ENCODE results near the gene HK2. TPM values are rescaled to one million over a fixed set of nuclear protein-coding genes. Genes with fewer than 3 reads are reported as not detected.

Gene HK2
- total and polyA plus RNA-seq, 2 donors (not counting 3 experiments of a cell fraction or from before 2014, with no cell fraction given) = 3.4 to 13.0 TPM

DNA sequence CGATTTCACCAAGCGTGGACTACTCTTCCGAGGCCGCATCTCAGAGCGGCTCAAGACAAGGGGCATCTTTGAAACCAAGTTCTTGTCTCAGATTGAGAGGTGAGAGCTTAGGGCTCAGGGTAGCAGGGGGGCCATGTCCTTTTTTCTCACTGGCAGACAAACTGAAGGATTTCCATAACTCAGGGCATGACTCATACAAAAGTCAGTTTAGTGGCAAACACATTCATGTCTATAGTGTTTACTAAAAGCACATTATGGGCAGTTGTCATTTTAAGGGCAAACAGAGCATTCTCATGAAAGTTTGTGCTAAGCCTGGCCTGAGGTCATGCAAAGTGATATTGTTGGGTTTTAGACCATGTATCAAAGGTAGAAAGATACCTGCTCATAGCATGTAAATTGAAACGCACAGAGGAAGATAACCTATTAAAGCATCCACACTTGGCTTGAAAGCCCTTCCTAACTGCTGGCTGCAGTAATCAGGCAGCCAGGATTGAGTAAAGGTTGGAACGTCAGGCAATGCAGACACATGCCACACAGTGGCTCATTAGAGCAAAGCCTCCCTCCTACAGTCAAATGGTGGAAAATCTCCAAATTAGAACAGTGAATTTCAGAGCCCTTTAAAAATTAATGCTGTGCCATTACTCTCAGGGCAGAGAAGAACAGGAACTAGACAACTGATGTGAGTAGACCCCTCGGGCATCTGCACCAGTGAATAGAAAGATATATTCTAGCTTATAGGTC is 54.2 kb downstream of the HK2 start:
- intact Hi-C loops (cut with micrococcal nuclease) = no loop called here
- FAIRE-seq (no peak), DNase-seq (ENCODE audit: low read depth, low spot score) (no peak)
- dilution Hi-C loops (cut with MboI; ENCODE audit: extremely low pct_ligation_motif_present, low sequenced_read_pairs) = no loop called here
- Histone ChIP-seq H3K9me3 (replicated peaks; ENCODE audit: control insufficient read depth, insufficient read depth, low read length) (no peaks in the 10 kb centered on the region), H3K4me1 (ENCODE audit: control insufficient read depth, extremely low read depth, insufficient read depth, low read length) (peaks cover 7% of the 10 kb centered on the region), H2AFZ (ENCODE audit: low read depth, low read length) (no peak overlapping the region), H3K4me3 (replicated peaks in 1 of 3; ENCODE audit: insufficient read depth in 1 of 3, low read depth in 1 of 3, low read length in 3 of 3) (no peak overlapping the region), H3K9me1 (replicated peaks; ENCODE audit: control insufficient read depth, extremely low read depth, insufficient read depth, low read length) (no peaks in the 10 kb centered on the region), H4K20me1 (replicated peaks; ENCODE audit: control insufficient read depth, extremely low read depth, insufficient read depth, low read length) (no peaks in the 10 kb centered on the region), H3K79me2 (ENCODE audit: control insufficient read depth, insufficient read depth, low read length) (no peaks in the 10 kb centered on the region), H3K27me3 (ENCODE audit: control insufficient read depth in 2 of 2, insufficient read depth in 2 of 2, low read length in 2 of 2) (no peaks in the 10 kb centered on the region), H3K4me2 (ENCODE audit: insufficient read depth, low read length) (no peak overlapping the region), H3K9ac (replicated peaks; ENCODE audit: extremely low read depth, insufficient read depth, low read length) (no peak overlapping the region), H3K27ac (ENCODE audit: insufficient read depth, low read depth, low read length) (no peak overlapping the region), H3K36me3 (ENCODE audit: control insufficient read depth in 2 of 2, extremely low read depth in 1 of 2, insufficient read depth in 2 of 2, low read length in 2 of 2) (peaks cover 0 to 1% of the 10 kb centered on the region in 2 experiments)
- BruUV-seq (replicated peaks) = no TSS peak
- POLR2A ChIA-PET = no interaction called here
- TF ChIP-seq POLR2AphosphoS5 (IDR thresholded peaks at IDR 0.05; ENCODE audit: insufficient read depth, low read depth, low read length) = no peak
- no peak for TF ChIP-seq POLR2A (IDR thresholded peaks at IDR 0.05; ENCODE audit: low read depth, low read length)
- TF ChIP-seq, protein P1, sequence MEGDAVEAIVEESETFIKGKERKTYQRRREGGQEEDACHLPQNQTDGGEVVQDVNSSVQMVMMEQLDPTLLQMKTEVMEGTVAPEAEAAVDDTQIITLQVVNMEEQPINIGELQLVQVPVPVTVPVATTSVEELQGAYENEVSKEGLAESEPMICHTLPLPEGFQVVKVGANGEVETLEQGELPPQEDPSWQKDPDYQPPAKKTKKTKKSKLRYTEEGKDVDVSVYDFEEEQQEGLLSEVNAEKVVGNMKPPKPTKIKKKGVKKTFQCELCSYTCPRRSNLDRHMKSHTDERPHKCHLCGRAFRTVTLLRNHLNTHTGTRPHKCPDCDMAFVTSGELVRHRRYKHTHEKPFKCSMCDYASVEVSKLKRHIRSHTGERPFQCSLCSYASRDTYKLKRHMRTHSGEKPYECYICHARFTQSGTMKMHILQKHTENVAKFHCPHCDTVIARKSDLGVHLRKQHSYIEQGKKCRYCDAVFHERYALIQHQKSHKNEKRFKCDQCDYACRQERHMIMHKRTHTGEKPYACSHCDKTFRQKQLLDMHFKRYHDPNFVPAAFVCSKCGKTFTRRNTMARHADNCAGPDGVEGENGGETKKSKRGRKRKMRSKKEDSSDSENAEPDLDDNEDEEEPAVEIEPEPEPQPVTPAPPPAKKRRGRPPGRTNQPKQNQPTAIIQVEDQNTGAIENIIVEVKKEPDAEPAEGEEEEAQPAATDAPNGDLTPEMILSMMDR (IDR thresholded peaks at IDR 0.05; ENCODE audit: extremely low read depth in 1 of 2, insufficient read depth in 1 of 2, low read depth in 1 of 2, low read length in 2 of 2) = no peak
- no peak for TF ChIP-seq FOS (IDR thresholded peaks at IDR 0.05; ENCODE audit: borderline replicate concordance, insufficient read depth, low read length)
- no peak for TF ChIP-seq MYC (IDR thresholded peaks at IDR 0.05; ENCODE audit: low read depth, low read length)
- TF ChIP-seq GATA2 (IDR thresholded peaks at IDR 0.05; ENCODE audit: insufficient read depth, insufficient read length, low read depth, low read length) = no peak
- no peak for TF ChIP-seq EZH2 (IDR thresholded peaks at IDR 0.05; ENCODE audit: borderline replicate concordance, low read depth, low read length, severe bottlenecking)
- TF ChIP-seq MAX (IDR thresholded peaks at IDR 0.05; ENCODE audit: insufficient read depth, insufficient read length) = no peak
- TF ChIP-seq JUN (IDR thresholded peaks at IDR 0.05; ENCODE audit: borderline replicate concordance, insufficient read depth, insufficient read length, low read depth) = no peak
- CTCF ChIA-PET = no interaction called here
